ENCODE results near the gene ST7.
"Not testable (repeated sequence)": the region's sequence is repeated elsewhere in the genome, so short reads cannot be mapped to it uniquely, and the experiment has no call there.

The ST7 gene

DNA sequence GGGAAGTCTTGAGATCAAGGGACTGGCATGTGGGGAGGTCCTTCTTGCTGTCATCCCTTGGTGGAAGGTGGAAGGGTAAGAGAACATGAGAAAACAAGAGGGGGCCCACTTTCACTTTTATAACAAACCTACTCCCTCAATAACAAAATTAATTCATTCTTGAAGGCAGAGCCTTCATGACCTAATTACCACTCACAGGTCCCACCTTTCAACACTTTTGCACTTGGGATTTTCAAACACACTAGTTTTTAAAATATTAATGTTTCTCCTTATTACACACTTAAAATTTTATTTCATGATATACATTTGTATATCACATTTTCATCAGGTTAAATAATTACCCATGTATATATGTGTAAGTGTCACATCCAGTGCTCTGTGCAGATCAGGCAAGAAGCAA is 2.0 kb downstream of the ST7 start:
- no peak for DNase-seq (ENCODE audit: low read depth)
- H3K4me3 ChIP-seq (ENCODE audit: low read depth, low read length): peak overlapping the region; percentile 68
- no peak for TF ChIP-seq CTCF (IDR thresholded peaks at IDR 0.05; ENCODE audit: low read depth, low read length, missing control alignments)
- in situ Hi-C loops (cut with HindIII; ENCODE audit: low sequenced_read_pairs): no loop called here

- TF ChIP-seq CTCF (IDR thresholded peaks at IDR 0.05; ENCODE audit: low read depth, low read length, missing control alignments): no peak
- peak; percentile 31 for DNase-seq (ENCODE audit: low read depth)
- H3K4me3 ChIP-seq (ENCODE audit: low read depth, low read length): no peak overlapping the region
- in situ Hi-C loops (cut with HindIII; ENCODE audit: low sequenced_read_pairs): no loop called here
These were observed 2.6 kb downstream of the ST7 start for GRCh38 chr7:116955801-116956476.

DNA sequence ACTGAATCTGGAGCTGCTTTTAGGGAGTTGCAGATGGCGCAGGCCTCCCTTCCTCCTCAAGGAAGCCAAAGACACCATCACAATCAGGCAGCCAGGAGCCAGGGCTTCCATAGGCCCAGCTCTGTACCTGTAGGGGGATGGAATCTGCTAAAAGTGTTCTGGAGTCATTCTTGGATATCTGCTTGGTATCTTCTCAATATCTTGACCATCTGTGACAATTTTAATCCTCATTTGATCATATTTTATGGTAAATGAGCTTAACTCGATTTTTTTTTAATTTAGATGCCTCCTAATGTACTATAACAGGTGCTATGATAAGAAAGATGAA is 3.1 kb downstream of the ST7 start:
- TF ChIP-seq CTCF (IDR thresholded peaks at IDR 0.05; ENCODE audit: low read depth, low read length, missing control alignments): no peak
- no peak for DNase-seq (ENCODE audit: low read depth)
- H3K4me3 ChIP-seq (ENCODE audit: low read depth, low read length): no peak overlapping the region
- in situ Hi-C loops (cut with HindIII; ENCODE audit: low sequenced_read_pairs): no loop called here

GRCh38 chr7:116957874-116958273 is 4.6 kb downstream of the ST7 start:
- no peak for TF ChIP-seq CTCF (IDR thresholded peaks at IDR 0.05; ENCODE audit: low read depth, low read length, missing control alignments)
- no peak overlapping the region for H3K4me3 ChIP-seq (ENCODE audit: low read depth, low read length)
- DNase-seq (ENCODE audit: low read depth): no peak
- in situ Hi-C loops (cut with HindIII; ENCODE audit: low sequenced_read_pairs): no loop called here

- in situ Hi-C loops (cut with HindIII; ENCODE audit: low sequenced_read_pairs); H3K4me3 ChIP-seq (ENCODE audit: low read depth, low read length); DNase-seq (ENCODE audit: low read depth): not testable (repeated sequence)
These were observed 8.8 kb downstream of the ST7 start for GRCh38 chr7:116961966-116962673.

GRCh38 chr7:116963234-116963633 is 9.9 kb downstream of the ST7 start:
- no peak for TF ChIP-seq CTCF (IDR thresholded peaks at IDR 0.05; ENCODE audit: low read depth, low read length, missing control alignments)
- DNase-seq (ENCODE audit: low read depth): no peak
- H3K4me3 ChIP-seq (ENCODE audit: low read depth, low read length): no peak overlapping the region
- in situ Hi-C loops (cut with HindIII; ENCODE audit: low sequenced_read_pairs): no loop called here

DNA sequence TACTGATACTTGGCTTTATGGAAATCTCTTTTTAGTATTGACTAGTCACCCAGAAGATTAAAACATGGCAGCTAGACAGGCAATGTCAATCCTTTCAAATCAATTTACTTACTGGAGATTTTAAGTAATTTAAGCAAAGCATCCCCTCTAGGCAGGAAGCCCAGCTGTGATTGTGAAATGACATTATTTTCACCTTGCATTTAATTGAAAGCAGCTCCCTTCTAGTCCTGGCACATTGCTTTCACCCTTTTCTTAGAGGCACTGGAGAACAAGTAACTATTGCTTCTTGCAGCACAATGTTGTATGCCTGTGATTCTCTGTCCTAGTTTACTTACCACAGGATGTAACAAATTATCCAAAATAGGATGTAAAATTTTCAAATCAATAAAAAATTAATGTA is 13.3 kb downstream of the ST7 start:
- TF ChIP-seq CTCF (IDR thresholded peaks at IDR 0.05; ENCODE audit: low read depth, low read length, missing control alignments): no peak
- H3K4me3 ChIP-seq (ENCODE audit: low read depth, low read length): no peak overlapping the region
- DNase-seq (ENCODE audit: low read depth): no peak
- in situ Hi-C loops (cut with HindIII; ENCODE audit: low sequenced_read_pairs): no loop called here
